GM20000 (cell line): ENCODE measurements around the gene PSMB8.

Source experiments
- DNase-seq: peaks from one replicate; pipeline ENCODE4 v3.0.0; 2012; ENCODE audit warnings: low spot score
- TF ChIP-seq, protein P1 (sequence below): IDR thresholded peaks from 2 replicates; pipeline ENCODE4 v1.5.1; 2012; ENCODE audit warnings: mild to moderate bottlenecking, control low read depth; ENCODE audit errors: extremely low read depth, missing control alignments

PSMB8 gene

DNA sequence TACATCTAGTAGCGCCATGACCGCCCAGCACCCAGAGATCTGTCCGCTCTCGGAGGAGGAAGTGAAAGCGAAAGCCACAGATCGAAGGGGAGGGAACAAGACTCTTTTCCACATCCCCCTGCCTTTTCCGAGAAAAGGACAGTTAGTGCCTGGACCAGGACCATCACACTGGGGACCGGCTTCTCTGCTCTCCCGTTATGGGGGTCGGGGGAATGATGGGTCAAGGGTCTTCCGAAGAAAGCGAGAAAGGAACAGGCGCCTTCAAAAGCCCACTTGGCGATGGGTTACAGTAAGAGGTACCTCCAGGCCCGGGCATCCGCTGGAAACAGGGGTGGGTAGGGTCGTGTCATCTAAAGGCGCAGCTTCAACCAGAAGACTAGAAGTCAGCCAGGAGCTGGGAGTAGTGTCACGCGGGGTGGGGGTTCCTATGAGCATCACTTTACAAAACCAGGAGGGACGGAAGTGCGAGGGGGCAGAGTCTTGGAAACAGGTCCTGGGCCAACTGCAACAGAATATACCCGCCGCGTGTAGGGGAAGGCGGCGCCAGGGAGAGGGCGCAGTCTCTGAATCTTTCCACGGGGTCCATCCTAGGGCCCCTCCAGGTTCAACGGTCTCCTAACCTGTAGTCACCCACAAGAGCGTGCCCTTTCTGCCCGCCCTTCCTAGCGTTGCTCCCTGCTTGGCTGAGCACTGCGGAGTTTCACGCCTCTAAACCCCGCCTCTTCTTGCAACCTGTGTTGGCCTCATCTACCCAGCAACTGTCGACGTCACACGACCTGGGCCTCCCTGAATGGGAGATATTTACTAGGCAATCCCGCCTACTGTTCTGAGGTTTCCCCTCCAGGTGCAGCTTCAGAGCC, at the start of gene PSMB8:
Gene PSMB8 (minus strand): TSS at position 69 of the 860 bp plus-strand sequence. CDS start 51 bp downstream, at position 18.
- TF ChIP-seq, protein P1, sequence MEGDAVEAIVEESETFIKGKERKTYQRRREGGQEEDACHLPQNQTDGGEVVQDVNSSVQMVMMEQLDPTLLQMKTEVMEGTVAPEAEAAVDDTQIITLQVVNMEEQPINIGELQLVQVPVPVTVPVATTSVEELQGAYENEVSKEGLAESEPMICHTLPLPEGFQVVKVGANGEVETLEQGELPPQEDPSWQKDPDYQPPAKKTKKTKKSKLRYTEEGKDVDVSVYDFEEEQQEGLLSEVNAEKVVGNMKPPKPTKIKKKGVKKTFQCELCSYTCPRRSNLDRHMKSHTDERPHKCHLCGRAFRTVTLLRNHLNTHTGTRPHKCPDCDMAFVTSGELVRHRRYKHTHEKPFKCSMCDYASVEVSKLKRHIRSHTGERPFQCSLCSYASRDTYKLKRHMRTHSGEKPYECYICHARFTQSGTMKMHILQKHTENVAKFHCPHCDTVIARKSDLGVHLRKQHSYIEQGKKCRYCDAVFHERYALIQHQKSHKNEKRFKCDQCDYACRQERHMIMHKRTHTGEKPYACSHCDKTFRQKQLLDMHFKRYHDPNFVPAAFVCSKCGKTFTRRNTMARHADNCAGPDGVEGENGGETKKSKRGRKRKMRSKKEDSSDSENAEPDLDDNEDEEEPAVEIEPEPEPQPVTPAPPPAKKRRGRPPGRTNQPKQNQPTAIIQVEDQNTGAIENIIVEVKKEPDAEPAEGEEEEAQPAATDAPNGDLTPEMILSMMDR, result no peak
- DNase-seq, result peak; percentile 89

DNA sequence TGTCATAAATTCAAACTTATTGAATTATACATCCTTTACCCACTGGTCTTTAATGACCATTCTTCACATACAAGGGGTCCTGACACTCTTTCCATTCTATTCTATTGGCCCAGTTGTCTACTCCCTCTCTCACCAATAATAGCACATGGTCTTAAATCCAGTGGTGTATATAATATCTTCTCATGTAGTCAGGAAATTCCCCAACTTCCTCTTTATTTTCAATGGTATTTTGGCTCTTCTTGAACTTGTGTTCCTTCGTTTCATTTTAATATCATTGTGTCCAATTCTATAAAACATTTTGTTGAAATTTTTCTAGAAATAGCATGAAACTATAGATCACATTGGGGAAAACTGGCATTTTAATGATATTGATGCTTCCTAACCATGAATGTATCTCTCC, 47.0 kb upstream of the PSMB8 start:
- TF ChIP-seq, protein P1, result no peak
- DNase-seq, result no peak

DNA sequence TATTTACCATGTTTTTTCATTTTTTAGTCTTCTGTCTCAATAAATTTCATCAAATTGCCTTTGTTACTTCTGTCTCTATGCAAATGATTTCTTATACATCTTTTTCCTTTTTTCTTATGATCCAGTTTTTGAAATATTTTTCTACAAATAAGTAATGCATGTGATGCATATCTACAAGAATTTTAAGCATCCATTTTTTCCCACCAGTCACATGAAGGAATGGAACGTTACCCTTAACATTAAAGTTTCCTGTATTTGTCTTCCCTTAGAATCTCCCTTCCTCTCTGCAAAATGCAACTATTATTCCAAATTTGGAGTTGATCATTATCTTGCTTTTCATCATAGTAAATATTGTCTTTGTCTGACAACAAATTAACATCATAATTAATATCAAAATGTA, 45.7 kb upstream of the PSMB8 start:
- TF ChIP-seq, protein P1, result no peak
- DNase-seq, result no peak

DNA sequence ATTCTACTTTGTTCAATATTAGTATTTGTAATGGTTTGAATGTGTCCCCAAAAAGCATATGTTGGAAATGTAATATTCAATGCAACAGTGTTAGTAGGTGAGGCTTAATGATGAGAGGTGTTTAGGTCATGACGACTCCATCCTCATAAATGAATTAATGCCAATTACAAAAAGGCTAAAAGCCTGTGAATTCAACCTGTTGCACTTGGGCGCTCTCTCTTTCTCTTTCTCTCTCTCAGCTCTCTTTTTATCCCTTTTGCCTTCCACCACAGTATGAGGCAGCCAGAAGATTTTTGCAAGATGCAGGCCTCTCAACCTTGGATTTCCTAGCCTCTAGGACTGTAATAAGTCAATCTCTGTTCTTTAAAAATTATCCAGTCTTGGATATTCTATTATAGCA, 44.7 kb upstream of the PSMB8 start:
- TF ChIP-seq, protein P1, result no peak
- no peak for DNase-seq

DNA sequence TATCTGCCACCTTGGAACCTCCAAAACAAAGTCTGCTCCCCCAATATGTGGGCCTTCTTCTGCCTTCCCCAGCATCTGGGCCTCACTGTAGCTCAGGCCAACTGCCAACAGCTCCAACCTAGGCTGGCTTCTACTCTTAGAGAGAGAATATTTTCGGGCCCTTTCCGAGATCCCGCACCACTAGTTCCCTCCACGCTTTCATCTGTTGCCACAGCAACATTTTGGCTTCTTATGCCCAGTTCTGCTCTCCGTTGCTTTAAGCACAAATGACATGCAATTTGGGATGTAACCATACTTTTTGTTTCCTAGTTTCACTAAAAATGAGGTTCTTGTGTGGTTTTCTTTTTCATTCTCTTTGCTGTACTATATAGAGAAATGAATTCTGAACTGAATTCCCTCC, 43.8 kb upstream of the PSMB8 start:
- DNase-seq, result no peak
- TF ChIP-seq, protein P1, result no peak

DNA sequence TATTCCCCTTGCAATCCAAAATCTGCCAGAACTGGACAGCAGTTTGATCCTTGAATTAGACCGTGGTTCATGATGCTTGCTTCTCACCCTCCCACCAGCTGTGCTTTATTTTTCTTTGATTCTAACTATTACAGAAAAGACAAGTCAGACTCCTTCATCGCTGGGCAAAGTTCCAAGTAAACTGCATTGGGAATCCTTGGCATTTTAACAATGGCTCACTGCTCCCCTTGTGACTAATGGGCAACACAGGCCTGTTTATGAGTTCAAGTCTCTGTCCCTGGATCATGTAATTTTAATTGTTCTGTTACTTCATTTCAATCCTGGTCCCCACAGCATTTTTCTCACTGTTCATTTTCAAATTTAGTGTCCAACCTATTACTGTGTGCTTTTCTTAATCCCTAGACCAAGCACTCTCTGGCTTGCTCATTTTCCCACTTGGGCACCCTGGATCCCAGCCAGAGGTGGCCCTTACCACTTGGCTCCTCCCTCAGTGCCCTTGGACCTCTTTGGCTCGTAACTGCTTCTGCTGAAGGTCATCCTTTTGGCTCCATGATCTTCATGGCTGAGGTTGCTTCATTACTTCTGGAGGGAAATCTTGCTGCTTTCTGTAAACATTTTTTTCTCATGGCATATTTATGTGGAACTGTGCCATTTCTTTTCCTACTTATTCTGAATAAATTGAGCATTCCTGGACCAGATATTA, 43.0 kb upstream of the PSMB8 start:
- no peak for DNase-seq
- TF ChIP-seq, protein P1, result no peak

DNA sequence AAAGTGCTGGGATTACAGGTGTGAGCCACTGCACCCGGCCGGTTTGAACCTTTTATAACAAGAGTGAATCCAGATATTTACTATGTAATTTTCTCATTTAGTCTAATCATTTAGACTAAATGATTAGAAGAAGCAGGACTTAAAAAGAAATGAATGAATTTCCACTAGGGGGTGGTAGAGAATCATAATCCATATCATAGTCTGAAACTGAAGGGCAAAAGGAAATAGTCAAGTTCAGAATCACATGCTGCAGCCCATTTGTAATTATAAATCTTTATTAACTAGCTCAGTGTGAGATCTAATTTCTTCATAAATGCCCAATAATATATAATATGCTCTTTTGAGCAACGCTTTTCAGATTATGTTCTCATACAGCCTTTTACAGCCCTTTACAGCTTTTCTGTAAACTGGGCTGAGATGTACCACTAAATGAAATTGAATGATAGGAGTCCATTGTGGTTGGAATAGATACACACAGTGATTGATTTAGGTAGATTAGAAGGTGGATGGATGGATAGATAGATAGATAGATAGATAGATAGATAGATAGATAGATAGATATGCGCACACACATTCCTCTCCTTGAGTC, 41.9 kb upstream of the PSMB8 start:
- TF ChIP-seq, protein P1, result no peak

More for the DNA sequence above, 41.9 kb upstream of the PSMB8 start:
- DNase-seq, result peak; percentile 75
